Type B pancreatic cell (in vitro differentiated cells): Measurements from ENCODE around the gene LRRC8D. TPM values are rescaled to one million over a fixed set of nuclear protein-coding genes. Genes with fewer than 3 reads are reported as not detected.

Experiments
- DNase-seq: peaks from one replicate; pipeline ENCODE4 v3.0.0; 2021; ENCODE audit warnings: mixed read lengths; ENCODE audit not compliant: unreplicated experiment; ENCODE audit errors: extremely low spot score
- H3K27ac Mint-ChIP-seq: 2 replicates; pipeline ENCODE4 v1.8.0; 2021; ENCODE audit warnings: mild to moderate bottlenecking, mixed read lengths
- H3K27me3 Mint-ChIP-seq: 2 replicates; pipeline ENCODE4 v1.8.0; 2021; ENCODE audit warnings: mixed read lengths
- H3K36me3 Mint-ChIP-seq: 2 replicates; pipeline ENCODE4 v1.8.0; 2021; ENCODE audit warnings: mixed read lengths
- H3K4me1 Mint-ChIP-seq: one replicate; pipeline ENCODE4 v1.8.0; 2021; ENCODE audit warnings: mixed read lengths; ENCODE audit not compliant: unreplicated experiment
- H3K4me3 Mint-ChIP-seq: 2 replicates; pipeline ENCODE4 v1.8.0; 2021; ENCODE audit warnings: mild to moderate bottlenecking, mixed read lengths
- H3K9me3 Mint-ChIP-seq: 2 replicates; pipeline ENCODE4 v1.8.0; 2021; ENCODE audit warnings: mixed read lengths
- total RNA-seq: library from RNA; stranded (reverse); gene quantifications from 2 replicates; pipeline ENCODE4 v1.2.1, GENCODE V29; 2021; ENCODE audit warnings: low replicate concordance
- TF ChIP-seq, protein P1 (sequence below): fragments of 200-600 bp; sonication (generic); conservative IDR thresholded peaks from 2 replicates; pipeline ENCODE4 v1.5.0; 2021; ENCODE audit warnings: antibody characterized with exemption, mild to moderate bottlenecking

LRRC8D gene
- total RNA-seq, 1 donor from 2014 or later = 31.1 TPM

DNA sequence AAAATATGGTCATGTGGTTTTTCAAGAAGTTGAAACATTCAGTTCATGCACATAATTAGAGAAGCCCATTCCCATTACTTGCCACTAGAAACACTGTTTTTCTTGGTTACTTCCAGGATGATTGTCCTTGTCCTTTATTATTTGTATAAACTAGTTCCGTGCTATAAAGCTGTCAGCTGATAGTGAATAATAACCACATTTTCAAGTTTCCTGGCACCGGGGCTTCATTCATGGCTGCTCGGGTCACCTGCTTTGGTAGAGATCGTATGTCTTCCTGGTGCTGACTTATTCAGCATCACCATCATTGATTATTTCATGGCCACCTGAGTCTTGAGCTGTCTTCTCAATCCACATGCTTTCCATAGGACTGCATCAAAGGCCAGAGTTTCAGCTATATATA is 111.1 kb downstream of the LRRC8D start:
- H3K27ac Mint-ChIP-seq = no peak overlapping the region
- DNase-seq = no peak
- TF ChIP-seq, protein P1, sequence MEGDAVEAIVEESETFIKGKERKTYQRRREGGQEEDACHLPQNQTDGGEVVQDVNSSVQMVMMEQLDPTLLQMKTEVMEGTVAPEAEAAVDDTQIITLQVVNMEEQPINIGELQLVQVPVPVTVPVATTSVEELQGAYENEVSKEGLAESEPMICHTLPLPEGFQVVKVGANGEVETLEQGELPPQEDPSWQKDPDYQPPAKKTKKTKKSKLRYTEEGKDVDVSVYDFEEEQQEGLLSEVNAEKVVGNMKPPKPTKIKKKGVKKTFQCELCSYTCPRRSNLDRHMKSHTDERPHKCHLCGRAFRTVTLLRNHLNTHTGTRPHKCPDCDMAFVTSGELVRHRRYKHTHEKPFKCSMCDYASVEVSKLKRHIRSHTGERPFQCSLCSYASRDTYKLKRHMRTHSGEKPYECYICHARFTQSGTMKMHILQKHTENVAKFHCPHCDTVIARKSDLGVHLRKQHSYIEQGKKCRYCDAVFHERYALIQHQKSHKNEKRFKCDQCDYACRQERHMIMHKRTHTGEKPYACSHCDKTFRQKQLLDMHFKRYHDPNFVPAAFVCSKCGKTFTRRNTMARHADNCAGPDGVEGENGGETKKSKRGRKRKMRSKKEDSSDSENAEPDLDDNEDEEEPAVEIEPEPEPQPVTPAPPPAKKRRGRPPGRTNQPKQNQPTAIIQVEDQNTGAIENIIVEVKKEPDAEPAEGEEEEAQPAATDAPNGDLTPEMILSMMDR = no peak
- H3K9me3 Mint-ChIP-seq = no peaks in the 10 kb centered on the region
- peaks cover 32% of the 10 kb centered on the region for H3K36me3 Mint-ChIP-seq
- no peak overlapping the region for H3K4me3 Mint-ChIP-seq
- no peaks in the 10 kb centered on the region for H3K27me3 Mint-ChIP-seq
- peaks cover 6% of the 10 kb centered on the region for H3K4me1 Mint-ChIP-seq

DNA sequence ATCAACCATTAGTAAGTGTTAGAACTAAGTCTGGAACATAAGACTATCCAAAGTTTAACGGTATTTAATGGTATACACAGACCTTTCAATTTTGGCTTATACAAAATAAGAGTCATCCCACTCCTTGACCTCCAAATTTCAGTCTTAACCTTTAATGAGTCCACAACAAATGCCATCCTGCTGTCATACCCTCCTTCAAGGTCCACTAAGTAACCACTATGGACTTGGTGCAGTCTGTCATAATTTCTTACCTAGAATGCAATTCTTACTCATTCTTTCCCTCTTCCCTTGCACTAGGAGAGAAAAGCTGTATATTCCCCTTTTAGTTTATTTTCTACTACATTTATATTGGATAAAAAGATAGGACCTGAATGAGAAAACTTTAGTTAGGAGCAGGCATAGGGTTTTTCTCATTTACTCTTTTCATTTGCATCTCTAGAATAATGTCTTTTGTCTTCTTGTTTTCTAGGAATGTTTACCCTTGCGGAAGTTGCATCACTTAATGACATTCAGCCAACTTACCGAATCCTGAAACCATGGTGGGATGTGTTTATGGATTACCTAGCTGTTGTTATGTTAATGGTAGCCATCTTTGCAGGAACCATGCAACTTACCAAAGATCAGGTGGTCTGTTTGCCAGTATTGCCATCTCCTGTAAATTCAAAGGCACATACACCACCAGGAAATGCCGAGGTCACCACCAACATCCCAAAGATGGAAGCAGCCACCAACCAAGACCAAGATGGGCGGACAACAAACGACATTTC is 111.9 kb downstream of the LRRC8D start:
- DNase-seq = no peak
- no peaks in the 10 kb centered on the region for H3K27me3 Mint-ChIP-seq
- no peaks in the 10 kb centered on the region for H3K9me3 Mint-ChIP-seq
- peaks cover 32% of the 10 kb centered on the region for H3K36me3 Mint-ChIP-seq
- peaks cover 6% of the 10 kb centered on the region for H3K4me1 Mint-ChIP-seq
- TF ChIP-seq, protein P1 = no peak
- no peak overlapping the region for H3K27ac Mint-ChIP-seq
- no peak overlapping the region for H3K4me3 Mint-ChIP-seq

DNA sequence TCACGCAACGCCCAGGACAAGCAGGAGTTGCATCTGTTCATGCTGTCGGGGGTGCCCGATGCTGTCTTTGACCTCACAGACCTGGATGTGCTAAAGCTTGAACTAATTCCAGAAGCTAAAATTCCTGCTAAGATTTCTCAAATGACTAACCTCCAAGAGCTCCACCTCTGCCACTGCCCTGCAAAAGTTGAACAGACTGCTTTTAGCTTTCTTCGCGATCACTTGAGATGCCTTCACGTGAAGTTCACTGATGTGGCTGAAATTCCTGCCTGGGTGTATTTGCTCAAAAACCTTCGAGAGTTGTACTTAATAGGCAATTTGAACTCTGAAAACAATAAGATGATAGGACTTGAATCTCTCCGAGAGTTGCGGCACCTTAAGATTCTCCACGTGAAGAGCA is 113.6 kb downstream of the LRRC8D start:
- Mint-ChIP-seq H3K4me3 (no peak overlapping the region), H3K27ac (no peak overlapping the region), H3K27me3 (no peaks in the 10 kb centered on the region), H3K4me1 (peaks cover 10% of the 10 kb centered on the region), H3K9me3 (no peaks in the 10 kb centered on the region), H3K36me3 (peaks cover 32% of the 10 kb centered on the region)
- DNase-seq = no peak
- TF ChIP-seq, protein P1 = no peak

- Mint-ChIP-seq H3K36me3 (peaks cover 35% of the 10 kb centered on the region), H3K9me3 (no peaks in the 10 kb centered on the region), H3K27me3 (no peaks in the 10 kb centered on the region), H3K4me1 (peaks cover 10% of the 10 kb centered on the region), H3K4me3 (no peak overlapping the region), H3K27ac (no peak overlapping the region)
- DNase-seq = no peak
- TF ChIP-seq, protein P1 = no peak
Observed at GRCh38 chr1:89935235-89935634, 114.4 kb downstream of the LRRC8D start.

- Mint-ChIP-seq H3K36me3 (peaks cover 35% of the 10 kb centered on the region), H3K4me3 (no peak overlapping the region), H3K27ac (no peak overlapping the region), H3K9me3 (no peaks in the 10 kb centered on the region), H3K27me3 (no peaks in the 10 kb centered on the region), H3K4me1 (peaks cover 10% of the 10 kb centered on the region)
- TF ChIP-seq, protein P1 = no peak
- DNase-seq = no peak
Observed at GRCh38 chr1:89936694-89937093, 115.9 kb downstream of the LRRC8D start.
